Glutamatergic neuron (in vitro differentiated cells): ENCODE data around the gene PRAMEF17. TPM values are rescaled to one million over a fixed set of nuclear protein-coding genes. Genes with fewer than 3 reads are reported as not detected.
"Not testable (repeated sequence)": the region's sequence is repeated elsewhere in the genome, so short reads cannot be mapped to it uniquely, and the experiment has no call there.

ENCODE experiments used
- DNase-seq: peaks from one replicate; pipeline ENCODE4 v3.0.0; 2022
- H3K27ac Mint-ChIP-seq: one replicate; pipeline ENCODE4 v1.8.0; 2020; ENCODE audit warnings: mild to moderate bottlenecking, mixed read lengths, inconsistent platforms; ENCODE audit not compliant: unreplicated experiment
- H3K27me3 Mint-ChIP-seq: one replicate; pipeline ENCODE4 v1.8.0; 2020; ENCODE audit warnings: mild to moderate bottlenecking, moderate library complexity, mixed read lengths, inconsistent platforms; ENCODE audit not compliant: unreplicated experiment
- H3K36me3 Mint-ChIP-seq: one replicate; pipeline ENCODE4 v1.8.0; 2020; ENCODE audit warnings: mild to moderate bottlenecking, mixed read lengths, inconsistent platforms; ENCODE audit not compliant: unreplicated experiment
- H3K4me1 Mint-ChIP-seq: one replicate; pipeline ENCODE4 v1.8.0; 2020; ENCODE audit warnings: mild to moderate bottlenecking, low read depth, mixed read lengths, inconsistent platforms; ENCODE audit not compliant: unreplicated experiment
- H3K4me3 Mint-ChIP-seq: one replicate; pipeline ENCODE4 v1.8.0; 2020; ENCODE audit warnings: mild to moderate bottlenecking, mixed read lengths, inconsistent platforms; ENCODE audit not compliant: unreplicated experiment
- H3K9me3 Mint-ChIP-seq: one replicate; pipeline ENCODE4 v1.8.0; 2020; ENCODE audit warnings: mild to moderate bottlenecking, moderate library complexity, mixed read lengths, inconsistent platforms; ENCODE audit not compliant: unreplicated experiment
- total RNA-seq: library from RNA; stranded (reverse); fragmentation: NEBNext Ultra II Directional; extraction: Animal tissue kit (Norgen Biotek cat#: 25700); gene quantifications from one replicate; pipeline ENCODE4 v1.2.1, GENCODE V29; 2021; ENCODE audit not compliant: unreplicated experiment
- TF ChIP-seq, protein P1 (sequence below): fragments of 200-600 bp; sonication (generic); IDR thresholded peaks from one replicate; pipeline ENCODE4 v1.5.0; 2021; ENCODE audit not compliant: partially characterized antibody, unreplicated experiment

The PRAMEF17 gene
- total RNA-seq, 1 donor from 2014 or later: not detected

DNA sequence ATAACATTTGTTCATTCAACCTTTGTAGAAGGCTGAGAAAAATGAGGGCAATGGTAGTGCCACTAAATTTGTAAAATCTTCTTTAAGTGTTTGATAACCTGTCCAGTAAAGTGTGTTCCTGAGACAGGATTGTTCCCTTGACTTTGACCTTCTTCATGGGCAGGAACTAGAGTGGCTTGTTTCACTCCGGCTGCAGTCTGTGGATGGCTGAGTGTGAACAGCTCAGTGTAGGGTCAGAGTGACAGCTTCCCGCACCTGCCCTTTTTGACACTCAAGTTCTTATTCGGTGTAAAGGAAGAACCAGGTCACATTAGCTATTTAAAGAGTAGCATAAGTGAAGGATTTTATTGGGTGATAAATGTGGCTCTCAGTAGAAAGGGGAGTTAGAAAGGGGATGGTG is 9.1 kb upstream of the PRAMEF17 start:
- not testable (repeated sequence) for H3K36me3 Mint-ChIP-seq, H3K9me3 Mint-ChIP-seq

DNA sequence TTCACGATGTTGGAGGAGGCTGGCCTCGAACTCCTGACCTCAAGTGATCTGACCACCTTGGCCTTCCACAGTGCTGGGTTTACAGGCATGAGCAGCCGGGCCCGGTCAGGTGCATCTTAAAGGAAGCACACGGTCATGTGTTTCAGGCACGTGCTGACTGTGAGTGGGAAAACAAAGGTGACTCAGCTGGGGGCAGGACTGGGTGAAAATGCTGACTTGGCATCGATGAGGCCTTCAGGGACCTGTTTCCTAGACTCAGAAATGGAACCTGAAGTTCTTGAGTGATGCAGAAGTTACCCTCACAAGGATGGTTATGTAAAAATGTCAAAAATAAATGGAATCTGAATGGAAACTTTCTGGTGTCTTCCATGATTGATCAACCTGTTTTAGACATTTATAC is 3.6 kb downstream of the PRAMEF17 start:
- H3K27ac Mint-ChIP-seq, DNase-seq, H3K27me3 Mint-ChIP-seq, H3K9me3 Mint-ChIP-seq, H3K4me3 Mint-ChIP-seq, H3K4me1 Mint-ChIP-seq, H3K36me3 Mint-ChIP-seq: not testable (repeated sequence)

More for the DNA sequence above, 9.1 kb upstream of the PRAMEF17 start:
- H3K4me1 Mint-ChIP-seq, H3K27me3 Mint-ChIP-seq, H3K4me3 Mint-ChIP-seq, H3K27ac Mint-ChIP-seq, DNase-seq: not testable (repeated sequence)

DNA sequence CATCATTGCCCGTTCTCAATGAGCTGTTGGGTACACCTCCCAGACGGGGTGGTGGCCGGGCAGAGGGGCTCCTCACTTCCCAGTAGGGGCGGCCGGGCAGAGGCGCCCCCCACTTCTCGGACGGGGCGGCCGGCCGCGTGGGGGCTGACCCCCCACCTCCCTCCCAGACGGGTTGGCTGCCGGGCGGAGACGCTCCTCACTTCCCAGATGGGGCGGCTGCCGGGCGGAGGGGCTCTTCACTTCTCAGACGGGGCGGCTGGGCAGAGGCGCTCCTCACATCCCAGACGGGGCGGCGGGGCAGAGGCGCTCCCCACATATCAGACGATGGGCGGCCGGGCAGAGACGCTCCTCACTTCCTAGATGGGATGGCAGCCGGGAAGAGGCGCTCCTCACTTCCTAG is 5.3 kb downstream of the PRAMEF17 start:
- H3K4me3 Mint-ChIP-seq, H3K4me1 Mint-ChIP-seq, H3K9me3 Mint-ChIP-seq, H3K36me3 Mint-ChIP-seq, DNase-seq, H3K27ac Mint-ChIP-seq, H3K27me3 Mint-ChIP-seq: not testable (repeated sequence)

DNA sequence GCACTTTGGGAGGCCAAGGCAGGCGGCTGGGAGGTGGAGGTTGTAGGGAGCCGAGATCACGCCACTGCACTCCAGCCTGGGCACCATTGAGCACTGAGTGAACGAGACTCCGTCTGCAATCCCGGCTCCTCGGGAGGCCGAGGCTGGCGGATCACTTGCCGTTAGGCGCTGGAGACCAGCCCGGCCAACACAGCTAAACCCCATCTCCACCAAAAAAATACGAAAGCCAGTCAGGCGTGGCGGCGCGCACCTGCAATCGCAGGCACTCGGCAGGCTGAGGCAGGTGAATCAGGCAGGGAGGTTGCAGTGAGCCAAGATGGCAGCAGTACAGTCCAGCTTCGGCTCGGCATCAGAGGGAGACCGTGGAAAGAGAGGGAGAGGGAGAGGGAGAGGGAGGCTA is 5.9 kb downstream of the PRAMEF17 start:
- H3K9me3 Mint-ChIP-seq, H3K27me3 Mint-ChIP-seq, H3K4me3 Mint-ChIP-seq, H3K4me1 Mint-ChIP-seq, DNase-seq, H3K27ac Mint-ChIP-seq, H3K36me3 Mint-ChIP-seq: not testable (repeated sequence)

DNA sequence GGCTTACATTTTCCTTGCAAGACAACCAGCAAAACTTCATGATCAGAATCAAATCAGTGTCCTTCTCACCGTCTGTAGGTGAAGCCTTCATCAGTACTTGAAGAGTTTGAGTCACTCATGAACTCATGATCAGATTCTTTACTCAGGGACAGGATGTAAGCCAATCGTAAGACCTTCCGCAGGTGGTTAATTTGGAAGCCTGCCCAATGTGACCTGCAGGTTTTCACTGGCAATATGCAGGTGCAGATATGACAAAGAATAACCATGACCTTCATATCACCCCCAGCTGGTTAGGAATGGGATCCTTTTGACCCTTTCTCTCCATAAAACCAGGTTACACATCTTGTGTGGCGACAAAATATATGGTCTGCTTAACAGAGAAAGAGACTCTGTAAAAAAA is 18.4 kb downstream of the PRAMEF17 start:
- H3K27ac Mint-ChIP-seq: no peak overlapping the region
- H3K36me3 Mint-ChIP-seq: no peaks in the 10 kb centered on the region
- H3K9me3 Mint-ChIP-seq: peaks cover 5% of the 10 kb centered on the region
- no peak overlapping the region for H3K4me3 Mint-ChIP-seq
- TF ChIP-seq, protein P1, sequence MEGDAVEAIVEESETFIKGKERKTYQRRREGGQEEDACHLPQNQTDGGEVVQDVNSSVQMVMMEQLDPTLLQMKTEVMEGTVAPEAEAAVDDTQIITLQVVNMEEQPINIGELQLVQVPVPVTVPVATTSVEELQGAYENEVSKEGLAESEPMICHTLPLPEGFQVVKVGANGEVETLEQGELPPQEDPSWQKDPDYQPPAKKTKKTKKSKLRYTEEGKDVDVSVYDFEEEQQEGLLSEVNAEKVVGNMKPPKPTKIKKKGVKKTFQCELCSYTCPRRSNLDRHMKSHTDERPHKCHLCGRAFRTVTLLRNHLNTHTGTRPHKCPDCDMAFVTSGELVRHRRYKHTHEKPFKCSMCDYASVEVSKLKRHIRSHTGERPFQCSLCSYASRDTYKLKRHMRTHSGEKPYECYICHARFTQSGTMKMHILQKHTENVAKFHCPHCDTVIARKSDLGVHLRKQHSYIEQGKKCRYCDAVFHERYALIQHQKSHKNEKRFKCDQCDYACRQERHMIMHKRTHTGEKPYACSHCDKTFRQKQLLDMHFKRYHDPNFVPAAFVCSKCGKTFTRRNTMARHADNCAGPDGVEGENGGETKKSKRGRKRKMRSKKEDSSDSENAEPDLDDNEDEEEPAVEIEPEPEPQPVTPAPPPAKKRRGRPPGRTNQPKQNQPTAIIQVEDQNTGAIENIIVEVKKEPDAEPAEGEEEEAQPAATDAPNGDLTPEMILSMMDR: no peak
- H3K4me1 Mint-ChIP-seq: no peaks in the 10 kb centered on the region
- DNase-seq: no peak
- no peaks in the 10 kb centered on the region for H3K27me3 Mint-ChIP-seq

DNA sequence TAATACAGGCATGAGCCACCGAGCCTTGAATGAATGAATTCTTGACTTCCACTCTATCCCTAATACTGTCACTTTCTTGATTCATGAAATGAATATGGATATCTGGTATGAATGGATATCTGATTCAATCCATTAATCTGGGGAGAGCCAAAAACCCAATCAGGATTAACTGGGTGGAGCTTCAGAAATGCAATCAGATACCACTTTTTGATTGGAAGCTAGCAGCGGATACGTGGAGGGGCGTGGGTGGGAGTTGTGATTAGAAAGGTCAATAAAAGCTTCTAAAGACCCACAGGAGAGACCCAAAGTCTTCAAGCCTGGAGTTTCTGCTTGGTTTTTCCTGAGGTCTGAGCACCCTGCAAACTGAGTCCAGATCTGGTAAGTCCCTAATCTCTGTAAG is 20.7 kb downstream of the PRAMEF17 start, which contains the start of gene PRAMEF20:
PRAMEF20 (plus strand) TSS at position 301 of the 400 bp plus-strand sequence. CDS start 5,905 bp downstream, outside the sequence.
- not testable (repeated sequence) for H3K27me3 Mint-ChIP-seq, DNase-seq, H3K9me3 Mint-ChIP-seq, H3K36me3 Mint-ChIP-seq, H3K4me3 Mint-ChIP-seq, H3K27ac Mint-ChIP-seq, H3K4me1 Mint-ChIP-seq

DNA sequence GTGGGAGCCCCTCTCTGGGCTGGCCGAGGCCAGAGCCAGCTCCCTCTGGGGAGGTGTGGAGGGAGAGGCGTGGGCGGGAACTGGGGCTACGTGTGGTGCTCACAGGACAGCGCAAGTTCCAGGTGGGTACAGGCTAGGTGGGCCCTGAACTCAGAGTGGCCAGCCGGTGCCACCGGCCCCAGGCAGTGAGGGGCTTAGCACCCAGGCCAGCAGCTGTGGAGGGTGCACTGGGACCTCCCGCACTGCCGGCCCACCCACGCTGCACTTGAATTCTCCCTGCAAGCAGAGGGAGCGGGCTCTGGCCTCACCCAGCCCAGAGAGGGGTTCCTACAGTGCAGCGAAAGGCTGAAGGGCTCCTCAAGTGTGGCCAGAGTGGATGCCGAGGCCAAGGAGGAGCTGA is 41.1 kb downstream of the PRAMEF17 start:
- no peaks in the 10 kb centered on the region for H3K4me1 Mint-ChIP-seq
- H3K27me3 Mint-ChIP-seq: peaks cover 2% of the 10 kb centered on the region
- no peaks in the 10 kb centered on the region for H3K36me3 Mint-ChIP-seq
- peaks cover 18% of the 10 kb centered on the region for H3K9me3 Mint-ChIP-seq
- TF ChIP-seq, protein P1: no peak
- DNase-seq: no peak
- no peak overlapping the region for H3K4me3 Mint-ChIP-seq
- H3K27ac Mint-ChIP-seq: no peak overlapping the region

DNA sequence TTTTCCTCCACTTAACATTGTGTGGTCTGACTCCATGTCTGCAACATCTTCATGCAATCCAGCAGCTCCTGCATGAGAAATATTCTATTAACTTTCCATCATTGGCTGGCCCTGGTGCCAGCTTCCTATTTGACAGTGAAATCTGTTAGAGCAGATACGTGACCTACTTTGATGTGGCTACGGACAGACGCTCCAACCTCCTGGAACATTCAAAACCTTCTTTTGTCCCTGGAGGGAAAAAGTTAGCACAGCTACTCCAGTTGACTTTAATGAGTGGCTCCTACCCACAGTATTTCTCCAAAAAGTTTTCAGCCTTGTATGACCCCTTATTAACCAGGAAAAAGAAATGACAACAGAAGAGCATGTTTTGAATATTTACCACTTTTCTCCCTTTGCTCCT is 42.8 kb downstream of the PRAMEF17 start:
- Mint-ChIP-seq H3K27me3 (peaks cover 2% of the 10 kb centered on the region), H3K4me1 (no peaks in the 10 kb centered on the region), H3K4me3 (no peak overlapping the region), H3K36me3 (no peaks in the 10 kb centered on the region), H3K27ac (no peak overlapping the region), H3K9me3 (peaks cover 20% of the 10 kb centered on the region)
- no peak for DNase-seq
- TF ChIP-seq, protein P1: no peak

DNA sequence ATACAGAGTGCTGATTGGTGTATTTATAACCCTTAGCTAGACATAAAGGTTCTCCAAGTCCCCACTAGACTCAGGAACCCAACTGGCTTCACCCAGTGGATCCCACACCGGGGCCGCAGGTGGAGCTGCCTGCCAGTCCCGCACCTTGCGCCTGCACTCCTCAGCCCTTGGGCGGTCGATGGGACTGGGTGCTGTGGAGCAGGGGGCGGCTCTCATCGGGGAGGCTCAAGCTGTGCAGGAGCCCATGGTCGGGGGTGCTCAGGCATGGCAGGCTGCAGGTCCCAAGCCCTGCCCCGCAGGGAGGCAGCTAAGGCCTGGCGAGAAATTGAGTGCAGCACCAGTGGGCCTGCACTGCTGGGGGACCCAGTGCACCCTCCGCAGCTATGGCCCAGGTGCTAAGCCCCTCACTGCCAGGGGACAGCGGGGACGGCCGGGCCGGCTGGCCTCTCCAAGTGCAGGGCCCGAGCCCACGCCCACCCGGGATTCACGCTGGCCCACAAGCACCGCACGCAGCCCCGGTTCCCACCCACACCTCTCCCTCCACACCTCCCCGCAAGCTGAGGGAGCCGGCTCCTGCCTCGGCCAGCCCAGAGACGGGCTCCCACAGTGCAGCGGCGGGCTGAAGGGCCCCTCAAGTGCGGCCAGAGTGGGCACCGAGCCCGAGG is 44.4 kb downstream of the PRAMEF17 start:
- not testable (repeated sequence) for H3K36me3 Mint-ChIP-seq
- peaks cover 19% of the 10 kb centered on the region for H3K9me3 Mint-ChIP-seq

More for the DNA sequence above, 44.4 kb downstream of the PRAMEF17 start:
- not testable (repeated sequence) for H3K27ac Mint-ChIP-seq, DNase-seq, H3K4me3 Mint-ChIP-seq, H3K4me1 Mint-ChIP-seq, H3K27me3 Mint-ChIP-seq
